B cell (primary cell): ENCODE data around the gene CEP95.

Experiments
- EZH2 ChIP-seq: IDR thresholded peaks from 2 replicates; pipeline ENCODE4 v1.6.1; 2012; ENCODE audit warnings: borderline replicate concordance, low read depth, mild to moderate bottlenecking, moderate library complexity, low read length; ENCODE audit not compliant: insufficient read depth, poor library complexity, severe bottlenecking
- TF ChIP-seq, protein P1 (sequence below): fragments of 200-600 bp; IDR thresholded peaks from one replicate; pipeline ENCODE4 v1.8.0; 2022; ENCODE audit warnings: antibody characterized with exemption, mild to moderate bottlenecking

DNA sequence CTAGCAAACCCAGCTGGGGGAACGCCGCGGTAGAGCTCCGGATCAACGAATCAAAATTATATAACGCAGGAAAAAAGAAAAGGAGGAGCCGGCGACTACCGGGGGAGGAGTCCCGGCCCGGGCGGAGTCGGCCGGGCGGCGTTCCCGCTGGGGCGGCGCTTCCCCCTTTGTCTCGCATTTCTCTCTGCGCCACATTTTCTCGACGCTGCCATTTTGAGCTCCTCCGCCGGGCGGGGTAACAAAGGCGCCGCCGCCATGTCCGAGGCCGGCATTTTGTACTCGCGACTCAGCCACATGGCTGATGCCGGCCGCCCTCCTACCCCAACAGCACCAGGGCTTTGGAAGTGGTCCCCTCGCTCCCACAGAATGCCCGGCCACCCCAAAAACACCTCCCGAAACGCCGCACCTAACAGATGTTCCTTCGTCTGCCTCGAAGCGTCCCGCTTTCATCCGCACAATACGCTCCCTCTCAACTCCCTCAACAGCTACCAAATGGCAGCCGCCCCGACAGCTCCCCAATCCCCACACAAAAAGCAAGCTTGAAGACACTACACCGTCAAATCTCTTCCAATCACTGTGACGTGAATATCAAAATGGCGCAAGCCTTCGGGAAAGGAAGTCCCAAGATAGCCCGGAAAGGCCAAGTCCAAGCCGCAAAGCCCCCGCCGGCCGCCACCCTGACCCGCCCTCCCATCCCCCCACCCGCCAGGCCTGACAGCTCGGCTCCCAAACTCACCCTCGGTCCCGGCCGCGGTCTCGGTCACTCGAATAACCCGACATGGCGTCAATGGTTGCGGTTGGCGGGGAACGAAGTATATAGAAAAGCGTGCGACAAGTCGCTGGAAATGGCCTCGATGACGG is 1.2 kb upstream of the CEP95 start:
- TF ChIP-seq, protein P1, sequence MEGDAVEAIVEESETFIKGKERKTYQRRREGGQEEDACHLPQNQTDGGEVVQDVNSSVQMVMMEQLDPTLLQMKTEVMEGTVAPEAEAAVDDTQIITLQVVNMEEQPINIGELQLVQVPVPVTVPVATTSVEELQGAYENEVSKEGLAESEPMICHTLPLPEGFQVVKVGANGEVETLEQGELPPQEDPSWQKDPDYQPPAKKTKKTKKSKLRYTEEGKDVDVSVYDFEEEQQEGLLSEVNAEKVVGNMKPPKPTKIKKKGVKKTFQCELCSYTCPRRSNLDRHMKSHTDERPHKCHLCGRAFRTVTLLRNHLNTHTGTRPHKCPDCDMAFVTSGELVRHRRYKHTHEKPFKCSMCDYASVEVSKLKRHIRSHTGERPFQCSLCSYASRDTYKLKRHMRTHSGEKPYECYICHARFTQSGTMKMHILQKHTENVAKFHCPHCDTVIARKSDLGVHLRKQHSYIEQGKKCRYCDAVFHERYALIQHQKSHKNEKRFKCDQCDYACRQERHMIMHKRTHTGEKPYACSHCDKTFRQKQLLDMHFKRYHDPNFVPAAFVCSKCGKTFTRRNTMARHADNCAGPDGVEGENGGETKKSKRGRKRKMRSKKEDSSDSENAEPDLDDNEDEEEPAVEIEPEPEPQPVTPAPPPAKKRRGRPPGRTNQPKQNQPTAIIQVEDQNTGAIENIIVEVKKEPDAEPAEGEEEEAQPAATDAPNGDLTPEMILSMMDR, result no peak
- no peak for TF ChIP-seq EZH2
